GM18868 (cell line): Measurements from ENCODE around the gene IRF3.
"Not testable (repeated sequence)": the region's sequence is repeated elsewhere in the genome, so short reads cannot be mapped to it uniquely, and the experiment has no call there.

Experiments used
- ATAC-seq: cut with Tn5 transposase; IDR thresholded peaks from one replicate; pipeline ENCODE4 v1.9.1; 2021; ENCODE audit warnings: mild to moderate bottlenecking, moderate library complexity; ENCODE audit not compliant: unreplicated experiment

The IRF3 gene

GRCh38 chr19:49631014-49631588 lies 34.6 kb downstream of the IRF3 start:
- no peak for ATAC-seq

DNA sequence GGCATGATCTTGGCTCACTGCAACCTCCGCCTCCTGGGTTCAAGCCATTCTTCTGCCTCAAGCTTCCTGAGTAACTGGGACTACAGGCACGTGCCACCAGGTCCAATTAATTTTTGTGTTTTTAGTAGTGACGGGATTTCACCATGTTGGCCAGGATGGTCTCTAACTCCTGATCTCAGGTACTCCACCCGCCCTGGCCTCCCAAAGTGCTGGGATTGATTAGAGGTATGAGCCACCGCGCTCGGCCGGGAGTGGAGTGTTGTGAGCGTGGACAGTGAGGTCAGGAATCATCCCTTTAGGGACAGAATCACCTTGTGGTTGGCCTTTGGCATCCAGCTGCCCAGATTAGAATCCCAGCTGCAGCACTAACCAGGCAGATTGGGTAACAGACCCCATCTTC lies 36.0 kb downstream of the IRF3 start:
- ATAC-seq: no peak

DNA sequence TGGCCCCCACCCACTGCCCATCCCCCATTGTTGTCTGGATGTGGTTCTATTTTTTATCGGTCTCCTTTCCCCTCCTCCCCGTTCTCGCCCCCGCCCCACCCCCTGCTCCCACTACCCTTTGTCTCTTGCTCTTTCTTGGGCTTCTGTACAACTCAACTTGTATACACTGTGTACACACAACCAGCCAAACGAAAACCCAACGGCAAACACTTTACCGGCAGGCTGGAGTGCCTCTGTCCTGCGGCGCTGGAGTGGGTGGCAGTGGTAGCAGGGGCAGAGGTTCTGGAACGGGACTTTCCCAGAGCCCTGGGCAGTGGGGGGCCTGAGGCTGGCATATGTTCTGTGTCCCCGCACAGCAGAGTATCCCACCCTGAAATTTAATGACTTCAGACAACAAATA lies 39.4 kb downstream of the IRF3 start:
- no peak for ATAC-seq

- no peak for ATAC-seq
Observed at GRCh38 chr19:49624967-49625910, 40.4 kb downstream of the IRF3 start.

- not testable (repeated sequence) for ATAC-seq
Observed at GRCh38 chr19:49617860-49618259, 47.8 kb downstream of the IRF3 start.

DNA sequence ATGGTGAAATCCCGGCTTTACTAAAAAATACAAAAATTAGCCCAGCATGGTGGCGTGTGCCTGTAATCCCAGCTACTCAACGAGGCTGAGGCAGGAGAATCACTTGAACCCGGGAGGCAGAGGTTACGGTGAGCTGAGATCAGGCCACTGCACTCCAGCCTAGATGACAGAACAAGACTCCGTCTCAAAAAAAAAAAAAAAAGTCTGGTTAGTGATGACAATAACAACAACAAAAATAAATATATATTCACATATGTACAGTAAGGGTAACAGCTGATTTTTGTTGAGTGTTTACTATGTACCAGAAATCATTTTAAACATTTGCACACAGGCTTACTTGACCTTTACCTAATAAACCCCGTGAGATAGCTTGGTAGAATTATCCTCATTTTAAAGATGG lies 48.7 kb downstream of the IRF3 start:
- ATAC-seq: no peak

DNA sequence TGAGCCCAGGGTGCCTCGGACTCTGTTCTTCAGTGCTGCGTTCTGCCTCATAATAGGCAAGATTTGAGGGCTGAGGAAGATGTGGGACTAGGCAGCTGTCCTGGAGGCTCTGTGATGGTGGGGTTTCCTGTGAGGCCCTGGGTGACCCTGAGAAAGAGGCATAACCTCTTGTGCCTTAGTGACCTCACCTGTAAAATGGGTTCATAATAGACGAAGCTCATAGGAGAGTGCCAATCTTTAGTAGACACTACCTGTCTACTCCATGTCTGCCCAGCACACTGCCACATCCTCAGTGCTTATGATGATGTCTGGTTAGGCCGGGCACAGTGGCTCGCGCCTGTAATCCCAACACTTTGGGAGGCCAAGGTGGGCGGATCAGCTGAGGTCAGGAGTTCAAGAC lies 49.1 kb downstream of the IRF3 start:
- ATAC-seq: no peak

DNA sequence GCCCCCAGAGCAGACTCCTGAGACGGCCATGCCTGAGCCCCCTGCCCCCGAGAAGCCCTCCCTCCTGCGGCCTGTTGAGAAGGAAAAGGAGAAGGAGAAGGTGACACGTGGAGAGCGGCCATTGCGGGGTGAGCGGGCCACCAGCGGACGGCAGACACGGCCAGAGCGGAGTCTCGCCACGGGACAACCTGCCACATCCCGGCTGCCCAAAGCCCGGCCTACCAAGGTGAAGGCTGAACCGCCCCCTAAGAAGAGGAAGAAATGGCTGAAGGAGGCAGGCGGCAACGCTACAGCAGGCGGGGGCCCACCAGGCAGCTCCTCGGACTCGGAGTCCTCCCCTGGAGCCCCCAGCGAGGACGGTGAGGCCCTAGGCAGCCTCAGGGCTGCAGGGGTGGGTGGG lies 49.8 kb downstream of the IRF3 start:
- no peak for ATAC-seq

GRCh38 chr19:49614096-49614833 lies 51.4 kb downstream of the IRF3 start:
- no peak for ATAC-seq

DNA sequence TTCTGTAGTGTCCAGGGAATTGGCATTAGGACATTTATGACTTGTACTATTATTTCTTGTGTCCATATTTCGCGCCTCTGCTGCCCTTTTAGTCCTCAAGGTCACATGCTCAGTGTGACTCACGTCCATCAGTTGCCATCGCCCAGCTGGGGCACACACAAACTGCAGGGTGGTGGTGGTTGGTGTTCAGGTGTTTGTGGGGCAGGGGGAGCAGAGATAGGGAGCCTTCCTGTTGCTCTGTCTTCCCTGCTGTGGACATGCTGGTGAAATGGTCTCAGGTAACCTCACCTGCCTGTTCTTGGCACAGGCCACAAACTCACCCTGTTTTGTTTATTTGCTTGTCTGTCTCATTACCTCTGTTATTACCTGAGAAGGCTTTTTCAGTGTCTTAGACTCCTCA lies 52.3 kb downstream of the IRF3 start:
- ATAC-seq: no peak
